Esophagus (tissue), 2 donors: Measurements from ENCODE around the gene NTRK2. TPM values are rescaled to one million over a fixed set of nuclear protein-coding genes. Genes with fewer than 3 reads are reported as not detected.

Experiments
- H3K27ac ChIP-seq, 2 donors: one replicate each; pipeline ENCODE4 v1.5.1; 2013; ENCODE audit warnings: low read depth in 2 of 2, mild to moderate bottlenecking in 2 of 2, inconsistent platforms in 1 of 2, low read length in 1 of 2, moderate library complexity in 1 of 2
- H3K27me3 ChIP-seq, 2 donors: one replicate each; pipeline ENCODE4 v1.6.1; 2013; ENCODE audit warnings: low read length in 2 of 2, control low read depth in 1 of 2, mild to moderate bottlenecking in 1 of 2; ENCODE audit not compliant: insufficient read depth in 2 of 2, control insufficient read depth in 1 of 2
- H3K36me3 ChIP-seq, 2 donors: one replicate each; pipeline ENCODE4 v1.6.1; 2013; ENCODE audit warnings: low read length in 1 of 2; ENCODE audit not compliant: control insufficient read depth in 2 of 2, insufficient read depth in 2 of 2
- H3K4me1 ChIP-seq, 2 donors: one replicate each; pipeline ENCODE4 v1.6.1; 2013; ENCODE audit warnings: low read length in 1 of 2; ENCODE audit not compliant: control insufficient read depth in 2 of 2, insufficient read depth in 2 of 2
- H3K4me3 ChIP-seq, 2 donors: one replicate each; pipeline ENCODE4 v1.5.1; 2013; ENCODE audit warnings: low read length in 2 of 2, mild to moderate bottlenecking in 2 of 2, low read depth in 1 of 2, moderate library complexity in 1 of 2
- H3K9me3 ChIP-seq, 2 donors: one replicate each; pipeline ENCODE4 v1.6.1; 2013; ENCODE audit warnings: mild to moderate bottlenecking in 2 of 2, low read depth in 1 of 2, low read length in 1 of 2, moderate library complexity in 1 of 2; ENCODE audit not compliant: control insufficient read depth in 2 of 2, insufficient read depth in 1 of 2
- WGBS, 2 donors: extraction: QIAGEN DNeasy Blood & Tissue Kit; methylation state at CpG; one replicate each; pipeline ENCODE4 v1.1.7; 2013; 5-methylcytosine and 5-hydroxymethylcytosine counted together
- polyA plus RNA-seq, 2 donors: library from polyadenylated mRNA; stranded (reverse); fragments of 200-250 nt; gene quantifications; one replicate each; pipeline ENCODE4 v1.2.3, GENCODE V29; 2013
- donor health status: healthy with polysubstance abuse.
- donor health status: Bipolar disorder and iron deficiency.

NTRK2 gene
- polyA plus RNA-seq, 2 donors, result 1.2 to 3.6 TPM

- 82 to 84% methylated on average over 3 of the region's 3 CpGs for WGBS, 2 donors
- no peak overlapping the region for H3K27ac ChIP-seq
Measured at GRCh38 chr9:84996716-84997115, 327.2 kb downstream of the NTRK2 start.

GRCh38 chr9:84997472-84997871, 327.9 kb downstream of the NTRK2 start:
- Histone ChIP-seq H3K4me3 (no peak overlapping the region), H3K27me3 (no peaks in the 10 kb centered on the region), H3K27ac (no peak overlapping the region), H3K4me1 (peaks cover 0 to 2% of the 10 kb centered on the region in 2 donors), H3K36me3 (no peaks in the 10 kb centered on the region), H3K9me3 (peaks cover 0 to 2% of the 10 kb centered on the region in 2 donors)
- 60 to 71% methylated on average over 2 of the region's 2 CpGs for WGBS, 2 donors

More at GRCh38 chr9:84996716-84997115, 327.2 kb downstream of the NTRK2 start:
- peaks cover 0 to 2% of the 10 kb centered on the region in 2 donors for H3K4me1 ChIP-seq
- no peaks in the 10 kb centered on the region for H3K36me3 ChIP-seq
- H3K27me3 ChIP-seq, result no peaks in the 10 kb centered on the region
- H3K9me3 ChIP-seq, result peaks cover 0 to 2% of the 10 kb centered on the region in 2 donors
- H3K4me3 ChIP-seq, result no peak overlapping the region

GRCh38 chr9:84998639-84999038, 329.1 kb downstream of the NTRK2 start:
- peaks cover 0 to 2% of the 10 kb centered on the region in 2 donors for H3K4me1 ChIP-seq
- H3K27ac ChIP-seq, result no peak overlapping the region
- H3K4me3 ChIP-seq, result no peak overlapping the region
- WGBS, 2 donors, result 56 to 67% methylated on average over 2 of the region's 2 CpGs
- no peaks in the 10 kb centered on the region for H3K36me3 ChIP-seq
- peaks cover 0 to 2% of the 10 kb centered on the region in 2 donors for H3K9me3 ChIP-seq
- no peaks in the 10 kb centered on the region for H3K27me3 ChIP-seq

GRCh38 chr9:84999788-85000187, 330.3 kb downstream of the NTRK2 start:
- H3K27ac ChIP-seq, result no peak overlapping the region
- H3K9me3 ChIP-seq, result peaks cover 0 to 2% of the 10 kb centered on the region in 2 donors
- peaks cover 0 to 2% of the 10 kb centered on the region in 2 donors for H3K4me1 ChIP-seq
- no peaks in the 10 kb centered on the region for H3K27me3 ChIP-seq
- WGBS, 2 donors, result 74 to 84% methylated on average over 7 of the region's 7 CpGs
- no peak overlapping the region for H3K4me3 ChIP-seq
- H3K36me3 ChIP-seq, result no peaks in the 10 kb centered on the region

- Histone ChIP-seq H3K27ac (no peak overlapping the region), H3K36me3 (no peaks in the 10 kb centered on the region), H3K4me3 (no peak overlapping the region), H3K9me3 (peaks cover 0 to 2% of the 10 kb centered on the region in 2 donors), H3K4me1 (no peaks in the 10 kb centered on the region), H3K27me3 (no peaks in the 10 kb centered on the region)
- 89 to 100% methylated on average over 1 of the region's 1 CpG for WGBS, 2 donors
Measured at GRCh38 chr9:85001925-85002324, 332.4 kb downstream of the NTRK2 start.

- H3K27me3 ChIP-seq, result no peaks in the 10 kb centered on the region
- H3K4me1 ChIP-seq, result no peaks in the 10 kb centered on the region
- H3K4me3 ChIP-seq, result no peak overlapping the region
- H3K36me3 ChIP-seq, result no peaks in the 10 kb centered on the region
- no peak overlapping the region for H3K27ac ChIP-seq
- WGBS, 2 donors, result 58 to 67% methylated on average over 3 of the region's 3 CpGs
- H3K9me3 ChIP-seq, result peaks cover 0 to 2% of the 10 kb centered on the region in 2 donors
Measured at GRCh38 chr9:85004818-85005413, 335.4 kb downstream of the NTRK2 start.

- no peaks in the 10 kb centered on the region for H3K9me3 ChIP-seq
- WGBS, 2 donors, result 90 to 94% methylated on average over 1 of the region's 1 CpG
Measured at GRCh38 chr9:85007748-85008147, 338.2 kb downstream of the NTRK2 start.

GRCh38 chr9:85008215-85008614, 338.7 kb downstream of the NTRK2 start:
- no peak overlapping the region for H3K4me3 ChIP-seq
- no peaks in the 10 kb centered on the region for H3K9me3 ChIP-seq
- H3K36me3 ChIP-seq, result no peaks in the 10 kb centered on the region
- no peaks in the 10 kb centered on the region for H3K27me3 ChIP-seq
- no peak overlapping the region for H3K27ac ChIP-seq
- no peaks in the 10 kb centered on the region for H3K4me1 ChIP-seq
- WGBS, 2 donors, result 85 to 92% methylated on average over 3 of the region's 3 CpGs

More at GRCh38 chr9:85007748-85008147, 338.2 kb downstream of the NTRK2 start:
- no peaks in the 10 kb centered on the region for H3K27me3 ChIP-seq
- no peak overlapping the region for H3K4me3 ChIP-seq
- H3K4me1 ChIP-seq, result no peaks in the 10 kb centered on the region
- no peaks in the 10 kb centered on the region for H3K36me3 ChIP-seq
- no peak overlapping the region for H3K27ac ChIP-seq

- H3K27ac ChIP-seq, result no peak overlapping the region
- H3K27me3 ChIP-seq, result peaks cover 0 to 3% of the 10 kb centered on the region in 2 donors
- no peak overlapping the region for H3K4me3 ChIP-seq
- H3K9me3 ChIP-seq, result no peaks in the 10 kb centered on the region
- 81 to 83% methylated on average over 1 of the region's 1 CpG for WGBS, 2 donors
- H3K4me1 ChIP-seq, result no peaks in the 10 kb centered on the region
- no peaks in the 10 kb centered on the region for H3K36me3 ChIP-seq
Measured at GRCh38 chr9:85009251-85009650, 339.7 kb downstream of the NTRK2 start.

GRCh38 chr9:85013703-85014102, 344.2 kb downstream of the NTRK2 start:
- Histone ChIP-seq H3K36me3 (no peaks in the 10 kb centered on the region), H3K9me3 (no peaks in the 10 kb centered on the region), H3K27me3 (peaks cover 0 to 3% of the 10 kb centered on the region in 2 donors), H3K4me1 (no peaks in the 10 kb centered on the region), H3K27ac (no peak overlapping the region), H3K4me3 (no peak overlapping the region)
- 90 to 94% methylated on average over 1 of the region's 1 CpG for WGBS, 2 donors
